H9 (cell line): ENCODE measurements around the gene SAMD8. TPM values are rescaled to one million over a fixed set of nuclear protein-coding genes. Genes with fewer than 3 reads are reported as not detected.

ENCODE experiments used
- DNase-seq: peaks from one replicate; pipeline ENCODE4 v3.0.0-alpha.2; 2017
- H2AFZ ChIP-seq: one replicate; pipeline ENCODE4 v1.6.1; 2013; ENCODE audit warnings: mild to moderate bottlenecking, low read length, control low read depth, moderate library complexity
- H2AK5ac ChIP-seq: 2 replicates; pipeline ENCODE4 v1.6.1; 2013; ENCODE audit warnings: low read length, control low read depth, mixed read lengths; ENCODE audit not compliant: insufficient read length
- H2BK120ac ChIP-seq: one replicate; pipeline ENCODE4 v1.6.1; 2013; ENCODE audit warnings: low read depth, mild to moderate bottlenecking, low read length, control low read depth, inconsistent platforms; ENCODE audit not compliant: poor library complexity, severe bottlenecking
- H2BK12ac ChIP-seq: 2 replicates; pipeline ENCODE4 v1.6.1; 2013; ENCODE audit warnings: low read length, control low read depth, mixed read lengths, low read depth; ENCODE audit not compliant: insufficient read length
- H2BK15ac ChIP-seq: 2 replicates; pipeline ENCODE4 v1.6.1; 2013; ENCODE audit warnings: low read depth, low read length, control low read depth
- H2BK20ac ChIP-seq: one replicate; pipeline ENCODE4 v1.6.1; 2013; ENCODE audit warnings: low read depth, mild to moderate bottlenecking, low read length, control low read depth, inconsistent platforms; ENCODE audit not compliant: poor library complexity, severe bottlenecking
- H2BK5ac ChIP-seq: 2 replicates; pipeline ENCODE4 v1.6.1; 2013; ENCODE audit warnings: low read length, control low read depth, mixed read lengths; ENCODE audit not compliant: insufficient read length
- H3K14ac ChIP-seq: 2 replicates; pipeline ENCODE4 v1.6.1; 2013; ENCODE audit warnings: low read length, control low read depth; ENCODE audit not compliant: insufficient read depth
- H3K18ac ChIP-seq: 2 replicates; pipeline ENCODE4 v1.6.1; 2013; ENCODE audit warnings: low read depth, mild to moderate bottlenecking, mixed read lengths, low read length, control low read depth; ENCODE audit not compliant: insufficient read length
- H3K23ac ChIP-seq: 2 replicates; pipeline ENCODE4 v1.6.1; 2013; ENCODE audit warnings: low read length, control low read depth, mixed read lengths, low read depth; ENCODE audit not compliant: insufficient read length
- H3K23me2 ChIP-seq: 2 replicates; pipeline ENCODE4 v1.6.1; 2013; ENCODE audit warnings: low read depth, mild to moderate bottlenecking, mixed read lengths, low read length, control low read depth; ENCODE audit not compliant: insufficient read length, poor library complexity, severe bottlenecking
- H3K27ac ChIP-seq: 2 replicates; pipeline ENCODE4 v1.5.1; 2013; ENCODE audit warnings: low read length, control low read depth, mixed read lengths, low read depth; ENCODE audit not compliant: insufficient read length
- H3K27me3 ChIP-seq: 2 replicates; pipeline ENCODE4 v1.6.1; 2013; ENCODE audit warnings: low read length, control low read depth, inconsistent platforms; ENCODE audit not compliant: insufficient read depth
- H3K4ac ChIP-seq: 2 replicates; pipeline ENCODE4 v1.6.1; 2013; ENCODE audit warnings: low read depth, mild to moderate bottlenecking, control low read depth, inconsistent platforms, low read length, moderate library complexity
- H3K4me1 ChIP-seq: 2 replicates; pipeline ENCODE4 v1.6.1; 2013; ENCODE audit warnings: low read length, control low read depth, inconsistent platforms; ENCODE audit not compliant: insufficient read depth
- H3K4me2 ChIP-seq: 2 replicates; pipeline ENCODE4 v1.6.1; 2013; ENCODE audit warnings: low read length, control low read depth, mixed read lengths; ENCODE audit not compliant: insufficient read length, insufficient read depth
- H3K56ac ChIP-seq: 2 replicates; pipeline ENCODE4 v1.6.1; 2013; ENCODE audit warnings: low read depth, mild to moderate bottlenecking, mixed read lengths, low read length, control low read depth; ENCODE audit not compliant: insufficient read length
- H3K79me1 ChIP-seq: 2 replicates; pipeline ENCODE4 v1.6.1; 2013; ENCODE audit warnings: low read depth, mild to moderate bottlenecking, moderate library complexity, low read length, control low read depth, inconsistent platforms; ENCODE audit not compliant: insufficient read depth, poor library complexity, severe bottlenecking
- H3K79me2 ChIP-seq: 2 replicates; pipeline ENCODE4 v1.6.1; 2013; ENCODE audit warnings: low read length, control low read depth, inconsistent platforms; ENCODE audit not compliant: insufficient read depth
- H3K9ac ChIP-seq: 2 replicates; pipeline ENCODE4 v1.6.1; 2013; ENCODE audit warnings: low read length, control low read depth, mixed read lengths; ENCODE audit not compliant: insufficient read length; ENCODE audit errors: extremely low read depth
- H3K9me3 ChIP-seq: one replicate; pipeline ENCODE4 v1.6.1; 2013; ENCODE audit warnings: low read depth, low read length, inconsistent platforms; ENCODE audit not compliant: control insufficient read depth
- H3T11ph ChIP-seq: one replicate; pipeline ENCODE4 v1.6.1; 2013; ENCODE audit warnings: mild to moderate bottlenecking, low read length, control low read depth, inconsistent platforms
- H4K20me1 ChIP-seq: one replicate; pipeline ENCODE4 v1.6.1; 2013; ENCODE audit not compliant: control insufficient read depth, insufficient read length, insufficient read depth
- H4K5ac ChIP-seq: 2 replicates; pipeline ENCODE4 v1.6.1; 2013; ENCODE audit warnings: low read depth, mild to moderate bottlenecking, mixed read lengths, low read length, control low read depth; ENCODE audit not compliant: insufficient read length
- H4K8ac ChIP-seq: replicated peaks from 2 replicates; pipeline ENCODE4 v1.6.1; 2013; ENCODE audit warnings: low read length, control low read depth, mixed read lengths, low read depth; ENCODE audit not compliant: insufficient read length
- H4K91ac ChIP-seq: 2 replicates; pipeline ENCODE4 v1.6.1; 2013; ENCODE audit warnings: low read depth, mild to moderate bottlenecking, moderate library complexity, mixed read lengths, low read length, control low read depth; ENCODE audit not compliant: insufficient read length
- H3K27ac Mint-ChIP-seq, 3 experiments: 2 replicates in 2 of 3; 3 replicates in 1 of 3; pipeline ENCODE4 v1.8.0; 2020 to 2021; ENCODE audit warnings: mixed read lengths in 3 of 3, mild to moderate bottlenecking in 1 of 3, moderate library complexity in 1 of 3
- H3K27me3 Mint-ChIP-seq: 2 replicates; pipeline ENCODE4 v1.8.0; 2021; ENCODE audit warnings: low read depth, mild to moderate bottlenecking, moderate library complexity, mixed read lengths
- H3K36me3 Mint-ChIP-seq, 3 experiments: 2 replicates in 2 of 3; 3 replicates in 1 of 3; pipeline ENCODE4 v1.8.0; 2020 to 2021; ENCODE audit warnings: low read depth in 3 of 3, mixed read lengths in 3 of 3; ENCODE audit not compliant: insufficient read depth in 1 of 3
- H3K4me1 Mint-ChIP-seq, 2 experiments: 2 replicates each; pipeline ENCODE4 v1.8.0; 2020; ENCODE audit warnings: mixed read lengths in 2 of 2
- H3K4me3 Mint-ChIP-seq, 2 experiments: 2 replicates in 1 of 2; 3 replicates in 1 of 2; pipeline ENCODE4 v1.8.0; 2020 to 2021; ENCODE audit warnings: mild to moderate bottlenecking in 2 of 2, mixed read lengths in 2 of 2, moderate library complexity in 1 of 2
- H3K9me3 Mint-ChIP-seq, 2 experiments: 2 replicates in 1 of 2; 3 replicates in 1 of 2; pipeline ENCODE4 v1.8.0; 2020; ENCODE audit warnings: mild to moderate bottlenecking in 2 of 2, mixed read lengths in 2 of 2, moderate library complexity in 1 of 2
- WGBS: extraction: QIAGEN DNeasy Blood & Tissue Kit; methylation state at CpG from one replicate; pipeline ENCODE4 v1.1.7; 2013; ENCODE audit warnings: missing lambda C conversion rate, low lambda C conversion rate, mixed read lengths; ENCODE audit not compliant: insufficient read length; ENCODE audit errors: extremely low coverage; 5-methylcytosine and 5-hydroxymethylcytosine counted together
- total RNA-seq: library from RNA; stranded (reverse); gene quantifications from 2 replicates; pipeline ENCODE4 v1.2.1, GENCODE V29; 2021
- TF ChIP-seq, protein P1 (sequence below): fragments of 200-600 bp; sonication (generic); conservative IDR thresholded peaks from 3 replicates; pipeline ENCODE4 v1.8.0; 2021; ENCODE audit warnings: antibody characterized with exemption, mild to moderate bottlenecking

Gene SAMD8
- total RNA-seq, 1 experiment from 2014 or later: 18.8 TPM

DNA sequence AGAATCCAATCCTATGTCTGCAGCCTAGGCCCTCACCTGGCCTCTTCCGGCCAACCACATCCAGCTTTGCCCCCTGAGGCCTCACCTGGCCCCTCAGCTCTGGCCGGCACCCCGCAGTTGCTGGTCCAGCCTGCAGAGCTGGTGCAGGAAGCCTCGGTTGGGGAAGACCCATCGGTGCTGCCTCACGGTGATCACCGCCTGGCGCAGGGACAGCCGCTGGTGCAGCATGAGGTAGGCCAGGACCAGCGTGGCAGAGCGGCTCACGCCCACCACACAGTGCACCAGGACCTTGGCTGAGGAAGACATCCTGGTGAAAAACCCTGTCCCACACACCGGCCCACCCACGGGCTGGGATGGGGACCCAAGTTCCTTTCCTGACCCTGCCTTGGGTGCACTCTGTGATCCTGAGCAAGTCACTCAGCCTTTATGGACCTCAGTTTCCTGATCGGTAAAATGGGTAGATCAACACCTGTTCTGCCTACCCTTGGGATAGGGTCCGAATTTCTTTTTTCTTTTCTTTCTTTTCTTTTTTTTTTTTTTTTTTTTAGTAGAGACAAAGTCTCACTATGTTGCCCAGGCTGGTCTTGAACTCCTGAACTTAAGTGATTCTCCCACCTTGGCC lies 5.8 kb upstream of the SAMD8 start:
- no peaks in the 10 kb centered on the region for H3K9me3 ChIP-seq
- WGBS: no CpG with 5 or more reads among the region's 16 CpGs
- peak overlapping the region; percentile 85 to 100 (median 96); a peak in 5 of 7 replicates for H3K27ac Mint-ChIP-seq
- no peak overlapping the region for H2AFZ ChIP-seq
- no peak overlapping the region for H4K5ac ChIP-seq
- H3K79me1 ChIP-seq: no peaks in the 10 kb centered on the region
- H3K27me3 Mint-ChIP-seq: no peaks in the 10 kb centered on the region; the same call in 1 of the 2 replicates
- peak overlapping the region; percentile 16 for H3K27ac ChIP-seq
- no peak overlapping the region for H3K23ac ChIP-seq
- H3K4me1 Mint-ChIP-seq: peaks cover 31 to 52% of the 10 kb centered on the region in 2 experiments
- H2BK120ac ChIP-seq: no peak overlapping the region
- no peaks in the 10 kb centered on the region for H4K20me1 ChIP-seq
- no peak overlapping the region for H3K56ac ChIP-seq
- TF ChIP-seq, protein P1, sequence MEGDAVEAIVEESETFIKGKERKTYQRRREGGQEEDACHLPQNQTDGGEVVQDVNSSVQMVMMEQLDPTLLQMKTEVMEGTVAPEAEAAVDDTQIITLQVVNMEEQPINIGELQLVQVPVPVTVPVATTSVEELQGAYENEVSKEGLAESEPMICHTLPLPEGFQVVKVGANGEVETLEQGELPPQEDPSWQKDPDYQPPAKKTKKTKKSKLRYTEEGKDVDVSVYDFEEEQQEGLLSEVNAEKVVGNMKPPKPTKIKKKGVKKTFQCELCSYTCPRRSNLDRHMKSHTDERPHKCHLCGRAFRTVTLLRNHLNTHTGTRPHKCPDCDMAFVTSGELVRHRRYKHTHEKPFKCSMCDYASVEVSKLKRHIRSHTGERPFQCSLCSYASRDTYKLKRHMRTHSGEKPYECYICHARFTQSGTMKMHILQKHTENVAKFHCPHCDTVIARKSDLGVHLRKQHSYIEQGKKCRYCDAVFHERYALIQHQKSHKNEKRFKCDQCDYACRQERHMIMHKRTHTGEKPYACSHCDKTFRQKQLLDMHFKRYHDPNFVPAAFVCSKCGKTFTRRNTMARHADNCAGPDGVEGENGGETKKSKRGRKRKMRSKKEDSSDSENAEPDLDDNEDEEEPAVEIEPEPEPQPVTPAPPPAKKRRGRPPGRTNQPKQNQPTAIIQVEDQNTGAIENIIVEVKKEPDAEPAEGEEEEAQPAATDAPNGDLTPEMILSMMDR: no peak
- no peaks in the 10 kb centered on the region for H3K23me2 ChIP-seq
- no peak overlapping the region for H2AK5ac ChIP-seq
- peak overlapping the region; percentile 40 to 50; a peak in 3 of 5 replicates for H3K4me3 Mint-ChIP-seq
- H3K79me2 ChIP-seq: no peaks in the 10 kb centered on the region
- no peak overlapping the region for H4K8ac ChIP-seq
- H4K91ac ChIP-seq: no peak overlapping the region
- no peak overlapping the region for H3T11ph ChIP-seq
- H3K4me1 ChIP-seq: peaks cover 5% of the 10 kb centered on the region; the same call in 1 of the 2 replicates
- H3K9me3 Mint-ChIP-seq: peaks cover 0 to 2% of the 10 kb centered on the region in 2 experiments; a peak in 1 of 5 replicates
- H3K4ac ChIP-seq: no peak overlapping the region
- no peaks in the 10 kb centered on the region for H3K27me3 ChIP-seq
- H3K9ac ChIP-seq: no peak overlapping the region
- H3K4me2 ChIP-seq: no peak overlapping the region
- peak overlapping the region; percentile 7; the same call in 1 of the 2 replicates for H3K14ac ChIP-seq
- no peak overlapping the region for H2BK15ac ChIP-seq
- no peak for DNase-seq
- peak overlapping the region; percentile 9 for H3K18ac ChIP-seq
- H3K36me3 Mint-ChIP-seq: no peaks in the 10 kb centered on the region
- H2BK5ac ChIP-seq: no peak overlapping the region
- H2BK20ac ChIP-seq: no peak overlapping the region
- no peak overlapping the region for H2BK12ac ChIP-seq
